Glutamatergic neuron (in vitro differentiated cells): ENCODE data around the gene FZD4. TPM values are rescaled to one million over a fixed set of nuclear protein-coding genes. Genes with fewer than 3 reads are reported as not detected.

Source experiments
- DNase-seq: peaks from one replicate; pipeline ENCODE4 v3.0.0; 2022
- H3K27ac Mint-ChIP-seq: one replicate; pipeline ENCODE4 v1.8.0; 2020; ENCODE audit warnings: mild to moderate bottlenecking, mixed read lengths, inconsistent platforms; ENCODE audit not compliant: unreplicated experiment
- H3K27me3 Mint-ChIP-seq: one replicate; pipeline ENCODE4 v1.8.0; 2020; ENCODE audit warnings: mild to moderate bottlenecking, moderate library complexity, mixed read lengths, inconsistent platforms; ENCODE audit not compliant: unreplicated experiment
- H3K36me3 Mint-ChIP-seq: one replicate; pipeline ENCODE4 v1.8.0; 2020; ENCODE audit warnings: mild to moderate bottlenecking, mixed read lengths, inconsistent platforms; ENCODE audit not compliant: unreplicated experiment
- H3K4me1 Mint-ChIP-seq: one replicate; pipeline ENCODE4 v1.8.0; 2020; ENCODE audit warnings: mild to moderate bottlenecking, low read depth, mixed read lengths, inconsistent platforms; ENCODE audit not compliant: unreplicated experiment
- H3K4me3 Mint-ChIP-seq: one replicate; pipeline ENCODE4 v1.8.0; 2020; ENCODE audit warnings: mild to moderate bottlenecking, mixed read lengths, inconsistent platforms; ENCODE audit not compliant: unreplicated experiment
- H3K9me3 Mint-ChIP-seq: one replicate; pipeline ENCODE4 v1.8.0; 2020; ENCODE audit warnings: mild to moderate bottlenecking, moderate library complexity, mixed read lengths, inconsistent platforms; ENCODE audit not compliant: unreplicated experiment
- total RNA-seq: library from RNA; stranded (reverse); fragmentation: NEBNext Ultra II Directional; extraction: Animal tissue kit (Norgen Biotek cat#: 25700); gene quantifications from one replicate; pipeline ENCODE4 v1.2.1, GENCODE V29; 2021; ENCODE audit not compliant: unreplicated experiment
- TF ChIP-seq, protein P1 (sequence below): fragments of 200-600 bp; sonication (generic); IDR thresholded peaks from one replicate; pipeline ENCODE4 v1.5.0; 2021; ENCODE audit not compliant: partially characterized antibody, unreplicated experiment

The FZD4 gene
- total RNA-seq, 1 donor from 2014 or later, result 2.0 TPM

DNA sequence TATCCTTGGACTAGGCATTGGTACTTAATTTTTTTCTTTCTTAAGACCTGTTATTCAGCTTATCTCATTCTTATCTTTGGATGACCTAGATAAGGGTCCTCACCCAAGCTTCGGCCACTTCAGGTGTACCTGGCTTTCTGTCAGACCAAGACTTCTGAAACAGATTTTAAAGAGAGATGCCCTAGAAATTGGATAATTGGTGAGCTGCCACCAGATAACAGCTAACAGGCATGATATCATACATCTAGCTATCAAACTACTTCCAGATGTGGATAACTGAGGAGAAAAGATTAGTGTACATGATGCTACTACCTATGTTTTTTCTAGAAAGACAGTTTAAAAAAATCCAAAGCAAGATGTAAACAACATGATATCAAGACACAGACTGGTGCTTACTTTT, 52.9 kb downstream of the FZD4 start:
- no peaks in the 10 kb centered on the region for H3K9me3 Mint-ChIP-seq
- no peaks in the 10 kb centered on the region for H3K36me3 Mint-ChIP-seq
- no peaks in the 10 kb centered on the region for H3K4me1 Mint-ChIP-seq
- no peak for DNase-seq
- no peak overlapping the region for H3K4me3 Mint-ChIP-seq
- H3K27ac Mint-ChIP-seq, result no peak overlapping the region
- H3K27me3 Mint-ChIP-seq, result peaks cover 2% of the 10 kb centered on the region
- TF ChIP-seq, protein P1, sequence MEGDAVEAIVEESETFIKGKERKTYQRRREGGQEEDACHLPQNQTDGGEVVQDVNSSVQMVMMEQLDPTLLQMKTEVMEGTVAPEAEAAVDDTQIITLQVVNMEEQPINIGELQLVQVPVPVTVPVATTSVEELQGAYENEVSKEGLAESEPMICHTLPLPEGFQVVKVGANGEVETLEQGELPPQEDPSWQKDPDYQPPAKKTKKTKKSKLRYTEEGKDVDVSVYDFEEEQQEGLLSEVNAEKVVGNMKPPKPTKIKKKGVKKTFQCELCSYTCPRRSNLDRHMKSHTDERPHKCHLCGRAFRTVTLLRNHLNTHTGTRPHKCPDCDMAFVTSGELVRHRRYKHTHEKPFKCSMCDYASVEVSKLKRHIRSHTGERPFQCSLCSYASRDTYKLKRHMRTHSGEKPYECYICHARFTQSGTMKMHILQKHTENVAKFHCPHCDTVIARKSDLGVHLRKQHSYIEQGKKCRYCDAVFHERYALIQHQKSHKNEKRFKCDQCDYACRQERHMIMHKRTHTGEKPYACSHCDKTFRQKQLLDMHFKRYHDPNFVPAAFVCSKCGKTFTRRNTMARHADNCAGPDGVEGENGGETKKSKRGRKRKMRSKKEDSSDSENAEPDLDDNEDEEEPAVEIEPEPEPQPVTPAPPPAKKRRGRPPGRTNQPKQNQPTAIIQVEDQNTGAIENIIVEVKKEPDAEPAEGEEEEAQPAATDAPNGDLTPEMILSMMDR, result no peak

DNA sequence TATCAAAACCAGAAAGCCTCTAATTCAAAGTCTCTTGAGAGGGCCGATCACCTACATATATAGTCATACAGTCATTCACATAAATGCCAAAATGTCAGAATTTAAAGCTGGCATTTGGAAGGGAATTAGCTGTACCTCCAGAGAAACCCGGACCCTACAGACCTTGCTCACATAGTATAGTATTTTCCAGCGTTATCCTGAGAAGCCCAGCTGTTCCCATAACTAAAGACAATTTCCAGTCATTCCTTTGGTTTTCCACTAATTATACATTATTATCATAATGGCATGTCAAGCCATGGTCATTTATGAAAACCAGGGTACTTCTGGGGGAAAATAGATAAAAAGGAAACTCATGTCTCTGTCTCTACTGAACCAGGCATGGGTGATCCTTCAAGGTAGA, 53.6 kb downstream of the FZD4 start:
- H3K36me3 Mint-ChIP-seq, result no peaks in the 10 kb centered on the region
- TF ChIP-seq, protein P1, result no peak

DNA sequence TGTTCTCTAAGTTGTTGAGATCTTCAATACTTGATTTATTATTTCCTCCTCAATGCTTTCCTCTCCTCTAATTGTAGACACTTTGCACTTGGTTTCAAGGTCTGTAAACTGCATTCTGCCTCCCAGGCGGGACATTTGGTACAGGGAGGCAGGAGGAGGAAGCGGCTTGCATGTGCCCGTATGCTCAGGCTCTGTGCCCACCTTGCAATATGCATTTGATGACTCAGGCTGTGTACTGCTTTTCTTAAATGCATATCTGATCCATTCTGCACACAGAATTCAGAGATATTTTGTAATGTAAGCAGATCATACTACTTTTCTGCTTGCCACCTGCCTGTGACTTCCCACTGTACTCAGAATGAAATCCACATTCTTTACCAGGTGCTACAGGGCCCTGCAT, 55.0 kb downstream of the FZD4 start:
- Mint-ChIP-seq H3K9me3 (no peaks in the 10 kb centered on the region), H3K4me1 (peaks cover 5% of the 10 kb centered on the region), H3K27ac (no peak overlapping the region), H3K27me3 (peaks cover 2% of the 10 kb centered on the region), H3K4me3 (no peak overlapping the region), H3K36me3 (no peaks in the 10 kb centered on the region)
- no peak for DNase-seq
- TF ChIP-seq, protein P1, result no peak

More for the DNA sequence above, 53.6 kb downstream of the FZD4 start:
- Mint-ChIP-seq H3K27ac (no peak overlapping the region), H3K4me1 (peaks cover 1% of the 10 kb centered on the region), H3K9me3 (no peaks in the 10 kb centered on the region), H3K27me3 (peaks cover 2% of the 10 kb centered on the region), H3K4me3 (no peak overlapping the region)
- no peak for DNase-seq

DNA sequence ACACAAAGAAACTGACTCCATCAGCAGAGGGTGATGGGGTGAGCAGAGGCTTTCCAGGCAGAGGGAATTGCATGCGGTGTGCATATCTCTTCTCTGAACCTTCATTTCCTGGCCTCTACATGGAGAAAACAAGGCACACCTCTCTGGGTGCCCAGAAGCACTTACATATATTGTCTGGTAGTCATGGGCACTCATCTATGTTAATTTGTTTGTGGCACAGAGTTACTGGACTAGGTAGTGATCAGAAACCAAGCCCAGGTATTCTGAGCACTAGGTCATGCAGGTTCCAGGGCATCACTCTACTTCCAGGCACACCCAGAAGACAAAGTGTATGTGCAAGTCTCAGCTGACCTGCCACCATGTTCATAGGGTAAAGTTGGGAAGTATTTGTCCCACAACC, 56.5 kb downstream of the FZD4 start:
- H3K4me3 Mint-ChIP-seq, result no peak overlapping the region
- no peaks in the 10 kb centered on the region for H3K27me3 Mint-ChIP-seq
- peaks cover 5% of the 10 kb centered on the region for H3K4me1 Mint-ChIP-seq
- no peaks in the 10 kb centered on the region for H3K9me3 Mint-ChIP-seq
- H3K27ac Mint-ChIP-seq, result no peak overlapping the region
- DNase-seq, result no peak
- H3K36me3 Mint-ChIP-seq, result no peaks in the 10 kb centered on the region
- TF ChIP-seq, protein P1, result no peak

DNA sequence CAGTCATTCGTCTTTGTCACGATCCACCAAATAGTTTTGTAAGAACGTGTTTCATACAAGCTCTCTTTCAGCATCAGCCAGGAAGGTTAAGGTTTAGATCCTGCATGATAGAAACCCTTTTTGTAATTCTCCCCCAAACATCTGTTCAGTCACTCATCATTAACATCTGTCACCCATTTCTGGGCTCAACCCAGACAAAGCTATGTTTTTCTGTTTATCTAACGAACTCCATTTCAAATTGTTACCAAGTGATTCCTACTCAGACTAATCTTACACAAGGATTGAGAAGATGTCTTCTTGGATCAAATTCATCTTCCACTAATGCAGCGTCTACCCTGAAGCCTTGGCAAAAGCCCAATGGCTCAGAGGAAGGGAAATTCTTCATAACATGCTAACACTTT, 58.8 kb downstream of the FZD4 start:
- Mint-ChIP-seq H3K9me3 (no peaks in the 10 kb centered on the region), H3K4me1 (peaks cover 5% of the 10 kb centered on the region), H3K36me3 (no peaks in the 10 kb centered on the region), H3K4me3 (no peak overlapping the region), H3K27me3 (no peaks in the 10 kb centered on the region), H3K27ac (no peak overlapping the region)
- DNase-seq, result no peak
- TF ChIP-seq, protein P1, result no peak

Other genes starting within 250 kb of the FZD4 start
- gene PRSS23, start 154.9 kb downstream of the FZD4 start, total RNA-seq, result 20.2 TPM
- 38.1 TPM for gene TMEM135, start 82.5 kb upstream of the FZD4 start, total RNA-seq